ENCODE data around the gene PLEKHG1.

GRCh38 chr6:150631283-150631983 is 31.7 kb downstream of the PLEKHG1 start:
- TF ChIP-seq CREM (CRISPR knock-in tag; IDR thresholded peaks at IDR 0.05) (no peak), NFYB (CRISPR knock-in tag; conservative IDR thresholded peaks at IDR 0.05; ENCODE audit: low read depth) (no peak), IRF2 (CRISPR knock-in tag; IDR thresholded peaks at IDR 0.05; ENCODE audit: borderline replicate concordance, low read depth) (no peak), NR3C1 (CRISPR knock-in tag; conservative IDR thresholded peaks at IDR 0.05; ENCODE audit: low read depth) (no peak), CBFB (CRISPR knock-in tag; IDR thresholded peaks at IDR 0.05; ENCODE audit: low read depth) (no peak), SMAD4 (CRISPR knock-in tag; IDR thresholded peaks at IDR 0.05) (no peak), USF2 (CRISPR knock-in tag; IDR thresholded peaks at IDR 0.05) (no peak)
- TF ChIP-seq, protein P1, sequence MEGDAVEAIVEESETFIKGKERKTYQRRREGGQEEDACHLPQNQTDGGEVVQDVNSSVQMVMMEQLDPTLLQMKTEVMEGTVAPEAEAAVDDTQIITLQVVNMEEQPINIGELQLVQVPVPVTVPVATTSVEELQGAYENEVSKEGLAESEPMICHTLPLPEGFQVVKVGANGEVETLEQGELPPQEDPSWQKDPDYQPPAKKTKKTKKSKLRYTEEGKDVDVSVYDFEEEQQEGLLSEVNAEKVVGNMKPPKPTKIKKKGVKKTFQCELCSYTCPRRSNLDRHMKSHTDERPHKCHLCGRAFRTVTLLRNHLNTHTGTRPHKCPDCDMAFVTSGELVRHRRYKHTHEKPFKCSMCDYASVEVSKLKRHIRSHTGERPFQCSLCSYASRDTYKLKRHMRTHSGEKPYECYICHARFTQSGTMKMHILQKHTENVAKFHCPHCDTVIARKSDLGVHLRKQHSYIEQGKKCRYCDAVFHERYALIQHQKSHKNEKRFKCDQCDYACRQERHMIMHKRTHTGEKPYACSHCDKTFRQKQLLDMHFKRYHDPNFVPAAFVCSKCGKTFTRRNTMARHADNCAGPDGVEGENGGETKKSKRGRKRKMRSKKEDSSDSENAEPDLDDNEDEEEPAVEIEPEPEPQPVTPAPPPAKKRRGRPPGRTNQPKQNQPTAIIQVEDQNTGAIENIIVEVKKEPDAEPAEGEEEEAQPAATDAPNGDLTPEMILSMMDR (IDR thresholded peaks at IDR 0.05), result no peak

Measured in WTC11 (cell line).